IMR-90 (cell line): ENCODE measurements around the gene ADGRV1. TPM values are rescaled to one million over a fixed set of nuclear protein-coding genes. Genes with fewer than 3 reads are reported as not detected.

Source experiments
- ATAC-seq: fragments of 200-7000 bp; cut with Tn5 transposase; 2 replicates; pipeline ENCODE4 v1.9.1; 2020; ENCODE audit warnings: low read depth, mild to moderate bottlenecking, moderate library complexity
- BruUV-seq: library from RNA; stranded (reverse); fragments of 400-500 nt; replicated peaks from 2 replicates; lab custom pipeline; 2021; lab: Mats Ljungman, UMichigan
- CTCF ChIA-PET: fragments of 300-600 bp; formaldehyde crosslinking; extraction: SDS; loops from one replicate; lab custom pipeline; 2021; ENCODE audit warnings: antibody characterized with exemption; lab: Yijun Ruan, JAX
- POLR2A ChIA-PET: fragments of 300-600 bp; sonication (Branson Sonifier 250); formaldehyde crosslinking; loops from one replicate; lab custom pipeline; 2022; ENCODE audit warnings: antibody characterized with exemption; ENCODE audit not compliant: unreplicated experiment; lab: Charles Lee
- DNase-seq: peaks from one replicate; pipeline ENCODE4 v3.0.0; 2013
- H2AFZ ChIP-seq: replicated peaks from 2 replicates; pipeline ENCODE3; 2013; ENCODE audit warnings: low read length, mild to moderate bottlenecking; ENCODE audit not compliant: poor library complexity
- H2AK5ac ChIP-seq: 2 replicates; pipeline ENCODE4 v1.6.1; 2013; ENCODE audit warnings: low read depth, low read length, inconsistent platforms
- H2AK9ac ChIP-seq: replicated peaks from 2 replicates; pipeline ENCODE3; 2013; ENCODE audit warnings: mild to moderate bottlenecking, low read depth, low read length, moderate library complexity; ENCODE audit not compliant: poor library complexity
- H2BK120ac ChIP-seq: 2 replicates; pipeline ENCODE4 v1.6.1; 2013; ENCODE audit warnings: low read depth, low read length, inconsistent platforms
- H2BK15ac ChIP-seq: 3 replicates; pipeline ENCODE4 v1.6.1; 2013; ENCODE audit warnings: low read depth, low read length, inconsistent platforms
- H2BK20ac ChIP-seq: 2 replicates; pipeline ENCODE4 v1.6.1; 2013; ENCODE audit warnings: low read depth, mild to moderate bottlenecking, inconsistent platforms, low read length, moderate library complexity
- H2BK5ac ChIP-seq: 2 replicates; pipeline ENCODE4 v1.6.1; 2013; ENCODE audit warnings: mild to moderate bottlenecking, low read depth, low read length, inconsistent platforms; ENCODE audit not compliant: poor library complexity, severe bottlenecking
- H3K14ac ChIP-seq: replicated peaks from 2 replicates; pipeline ENCODE4 v1.6.1; 2013; ENCODE audit warnings: low read depth, low read length, inconsistent platforms
- H3K18ac ChIP-seq: 2 replicates; pipeline ENCODE4 v1.6.1; 2013; ENCODE audit warnings: low read depth, low read length, control low read depth
- H3K23ac ChIP-seq: 2 replicates; pipeline ENCODE4 v1.6.1; 2013; ENCODE audit warnings: low read depth, low read length, inconsistent platforms
- H3K27ac ChIP-seq: 2 replicates; pipeline ENCODE4 v1.5.1; 2013; ENCODE audit warnings: mild to moderate bottlenecking, control low read depth, low read length; ENCODE audit not compliant: insufficient read depth
- H3K27me3 ChIP-seq: 2 replicates; pipeline ENCODE4 v1.6.1; 2013; ENCODE audit warnings: low read length; ENCODE audit not compliant: control insufficient read depth, insufficient read depth
- H3K36me3 ChIP-seq: 2 replicates; pipeline ENCODE4 v1.6.1; 2013; ENCODE audit warnings: low read length, mixed read lengths; ENCODE audit not compliant: control insufficient read depth, insufficient read depth
- H3K4ac ChIP-seq: 2 replicates; pipeline ENCODE4 v1.6.1; 2013; ENCODE audit warnings: low read depth, low read length, inconsistent platforms
- H3K4me1 ChIP-seq: 2 replicates; pipeline ENCODE4 v1.6.1; 2013; ENCODE audit warnings: low read length, mixed read lengths; ENCODE audit not compliant: control insufficient read depth, insufficient read depth
- H3K4me2 ChIP-seq: 2 replicates; pipeline ENCODE4 v1.6.1; 2013; ENCODE audit warnings: low read depth, mild to moderate bottlenecking, control low read depth, low read length, moderate library complexity
- H3K4me3 ChIP-seq: 2 replicates; pipeline ENCODE4 v1.5.1; 2013; ENCODE audit warnings: low read depth, mild to moderate bottlenecking, control low read depth, low read length, moderate library complexity; ENCODE audit not compliant: insufficient read depth
- H3K56ac ChIP-seq: 2 replicates; pipeline ENCODE4 v1.6.1; 2013; ENCODE audit warnings: low read length, inconsistent platforms; ENCODE audit not compliant: insufficient read depth; ENCODE audit errors: extremely low read depth
- H3K79me1 ChIP-seq, 2 experiments: 2 replicates each; pipeline ENCODE4 v1.6.1; 2013; ENCODE audit warnings: low read length in 2 of 2, inconsistent platforms in 1 of 2, low read depth in 1 of 2
- H3K9ac ChIP-seq: 2 replicates; pipeline ENCODE4 v1.6.1; 2013; ENCODE audit warnings: low read depth, low read length, control low read depth
- H3K9me1 ChIP-seq: 2 replicates; pipeline ENCODE4 v1.6.1; 2013; ENCODE audit warnings: low read length, inconsistent platforms; ENCODE audit not compliant: insufficient read depth
- H3K9me3 ChIP-seq: 2 replicates; pipeline ENCODE4 v1.6.1; 2013; ENCODE audit warnings: low read length; ENCODE audit not compliant: control insufficient read depth, insufficient read depth
- H4K20me1 ChIP-seq: 2 replicates; pipeline ENCODE4 v1.6.1; 2013; ENCODE audit warnings: low read length, inconsistent platforms; ENCODE audit not compliant: insufficient read depth
- H4K5ac ChIP-seq: 2 replicates; pipeline ENCODE4 v1.6.1; 2013; ENCODE audit warnings: mild to moderate bottlenecking, low read depth, low read length, control low read depth
- H4K8ac ChIP-seq, 2 experiments: 2 replicates each; pipeline ENCODE4 v1.6.1; 2013; ENCODE audit warnings: low read depth in 2 of 2, low read length in 2 of 2, control low read depth in 1 of 2, inconsistent platforms in 1 of 2
- H4K91ac ChIP-seq: 2 replicates; pipeline ENCODE4 v1.6.1; 2013; ENCODE audit warnings: low read depth, low read length, inconsistent platforms; ENCODE audit not compliant: insufficient read depth
- BHLHE40 ChIP-seq: fragments of 150-350 bp; IDR thresholded peaks from 2 replicates; pipeline ENCODE4 v1.6.1; 2016; ENCODE audit warnings: mild to moderate bottlenecking, low read depth, low read length
- MAFK ChIP-seq: IDR thresholded peaks from 2 replicates; pipeline ENCODE4 v1.6.1; 2012; ENCODE audit warnings: low read depth, low read length, improper control_type of control experiment
- RFX5 ChIP-seq: IDR thresholded peaks from 2 replicates; pipeline ENCODE4 v1.8.0; 2012; ENCODE audit warnings: low read depth, mild to moderate bottlenecking, low read length, moderate library complexity
- WGBS, 2 experiments: methylation state at CpG; one replicate each; pipeline versions ENCODE4 v1.1.5 to v1.1.7; 2013; ENCODE audit warnings: missing lambda C conversion rate in 2 of 2; ENCODE audit not compliant: insufficient read length in 1 of 2; ENCODE audit errors: extremely low coverage in 2 of 2; 5-methylcytosine and 5-hydroxymethylcytosine counted together
- dilution Hi-C: fragments of 300-500 bp; cut with HindIII; formaldehyde crosslinking; loops from one replicate; pipeline ENCODE4 v1.14.3; 2018; ENCODE audit warnings: low sequenced_read_pairs; ENCODE audit not compliant: unreplicated experiment
- in situ Hi-C: fragments of 300-500 bp; cut with MboI; formaldehyde crosslinking; loops from 3 replicates; pipeline ENCODE4 v1.14.3; 2019; ENCODE audit warnings: low sequenced_read_pairs, inconsistent platforms, mixed read lengths
- intact Hi-C: fragments of 100-400 bp; cut with micrococcal nuclease; formaldehyde crosslinking; loops from 2 replicates; pipeline ENCODE4 v1.10.0; 2022
- polyA plus RNA-seq, 3 experiments: library from polyadenylated mRNA; depleted of rRNA; stranded (reverse); fragments of >200 nt; gene quantifications; 2 replicates each; pipeline ENCODE4 v1.2.3, GENCODE V29; 2012; ENCODE audit warnings: low replicate concordance in 1 of 3
- total RNA-seq: library from RNA; depleted of rRNA; stranded (reverse); fragments of >200 nt; gene quantifications from 2 replicates; pipeline ENCODE4 v1.2.3, GENCODE V29; 2012
- TF ChIP-seq, protein P1 (sequence below): fragments of 150-350 bp; IDR thresholded peaks from 2 replicates; pipeline ENCODE4 v1.6.1; 2016; ENCODE audit warnings: low read depth, mild to moderate bottlenecking, low read length, moderate library complexity, borderline replicate concordance

ADGRV1 gene
- total and polyA plus RNA-seq, 2 of the 4 experiments (the other 2 are of a cell fraction): under 0.01 TPM; not detected in 1

GRCh38 chr5:90882448-90882847, 323.9 kb downstream of the ADGRV1 start:
- dilution Hi-C loops (no loop called here), in situ Hi-C loops (no loop called here), intact Hi-C loops (no loop called here)
- Histone ChIP-seq H3K9me3 (no peaks in the 10 kb centered on the region), H3K27me3 (peaks cover 5% of the 10 kb centered on the region), H3K9me1 (no peaks in the 10 kb centered on the region), H2BK120ac (no peak overlapping the region), H3K79me1 (no peaks in the 10 kb centered on the region), H4K8ac (no peak overlapping the region), H3K23ac (no peak overlapping the region), H2AK5ac (no peak overlapping the region), H3K36me3 (no peaks in the 10 kb centered on the region), H2BK5ac (no peak overlapping the region), H2BK20ac (no peak overlapping the region), H3K56ac (no peak overlapping the region), H3K4me3 (no peak overlapping the region), H4K20me1 (no peaks in the 10 kb centered on the region), H3K4ac (no peak overlapping the region), H3K9ac (no peak overlapping the region), H3K27ac (no peak overlapping the region), H2AK9ac (no peak overlapping the region), H2BK15ac (no peak overlapping the region), H3K14ac (no peak overlapping the region), H3K4me1 (no peaks in the 10 kb centered on the region), H2AFZ (no peak overlapping the region), H3K4me2 (no peak overlapping the region), H4K5ac (no peak overlapping the region), H4K91ac (no peak overlapping the region), H3K18ac (no peak overlapping the region)
- ATAC-seq (no peak), DNase-seq (no peak)
- WGBS, 2 experiments: no CpG with 5 or more reads among the region's 2 CpGs
- no TSS peak for BruUV-seq
- POLR2A ChIA-PET: no interaction called here
- peak; percentile 95 for TF ChIP-seq MAFK
- no peak for TF ChIP-seq RFX5
- TF ChIP-seq, protein P1, sequence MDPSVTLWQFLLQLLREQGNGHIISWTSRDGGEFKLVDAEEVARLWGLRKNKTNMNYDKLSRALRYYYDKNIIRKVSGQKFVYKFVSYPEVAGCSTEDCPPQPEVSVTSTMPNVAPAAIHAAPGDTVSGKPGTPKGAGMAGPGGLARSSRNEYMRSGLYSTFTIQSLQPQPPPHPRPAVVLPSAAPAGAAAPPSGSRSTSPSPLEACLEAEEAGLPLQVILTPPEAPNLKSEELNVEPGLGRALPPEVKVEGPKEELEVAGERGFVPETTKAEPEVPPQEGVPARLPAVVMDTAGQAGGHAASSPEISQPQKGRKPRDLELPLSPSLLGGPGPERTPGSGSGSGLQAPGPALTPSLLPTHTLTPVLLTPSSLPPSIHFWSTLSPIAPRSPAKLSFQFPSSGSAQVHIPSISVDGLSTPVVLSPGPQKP: no peak
- TF ChIP-seq BHLHE40: no peak
- CTCF ChIA-PET: no interaction called here
